NCI-H2107 treated with DMSO at 0.1 percent for 48 hours (cell line): ENCODE results near the gene TMEM176B.

ENCODE experiments used
- DNase-seq: peaks from one replicate; lab custom pipeline; 2025; ENCODE audit not compliant: unreplicated experiment; lab: John Stamatoyannopoulos, UW

The TMEM176B gene

GRCh38 chr7:150754951-150755350 lies 45.2 kb downstream of the TMEM176B start:
- no peak for DNase-seq

- no peak for DNase-seq
Observed at GRCh38 chr7:150753826-150754603, 46.1 kb downstream of the TMEM176B start.

- DNase-seq: no peak
Observed at GRCh38 chr7:150753239-150753638, 46.9 kb downstream of the TMEM176B start.

GRCh38 chr7:150751702-150752101 lies 48.5 kb downstream of the TMEM176B start:
- no peak for DNase-seq

GRCh38 chr7:150748376-150748775 lies 51.8 kb downstream of the TMEM176B start:
- DNase-seq: no peak

- no peak for DNase-seq
Observed at GRCh38 chr7:150746921-150747320, 53.2 kb downstream of the TMEM176B start.

- DNase-seq: no peak
Observed at GRCh38 chr7:150745876-150746275, 54.3 kb downstream of the TMEM176B start.

GRCh38 chr7:150745086-150745485 lies 55.1 kb downstream of the TMEM176B start:
- DNase-seq: no peak

- DNase-seq: no peak
Observed at GRCh38 chr7:150744041-150744656, 56.0 kb downstream of the TMEM176B start.

GRCh38 chr7:150742286-150742968 lies 57.7 kb downstream of the TMEM176B start:
- DNase-seq: no peak
